ENCODE results near the gene PGBD2. TPM values are rescaled to one million over a fixed set of nuclear protein-coding genes. Genes with fewer than 3 reads are reported as not detected.
A peak's percentile ranks its signal among the peaks of the same experiment; 100 is the strongest.

Gene PGBD2
- total and polyA plus RNA-seq, 9 of the 15 experiments (the other 6 are each of a cell fraction or from before 2014, with no cell fraction given) = 11.9 to 21.8 (median 14.7) TPM

DNA sequence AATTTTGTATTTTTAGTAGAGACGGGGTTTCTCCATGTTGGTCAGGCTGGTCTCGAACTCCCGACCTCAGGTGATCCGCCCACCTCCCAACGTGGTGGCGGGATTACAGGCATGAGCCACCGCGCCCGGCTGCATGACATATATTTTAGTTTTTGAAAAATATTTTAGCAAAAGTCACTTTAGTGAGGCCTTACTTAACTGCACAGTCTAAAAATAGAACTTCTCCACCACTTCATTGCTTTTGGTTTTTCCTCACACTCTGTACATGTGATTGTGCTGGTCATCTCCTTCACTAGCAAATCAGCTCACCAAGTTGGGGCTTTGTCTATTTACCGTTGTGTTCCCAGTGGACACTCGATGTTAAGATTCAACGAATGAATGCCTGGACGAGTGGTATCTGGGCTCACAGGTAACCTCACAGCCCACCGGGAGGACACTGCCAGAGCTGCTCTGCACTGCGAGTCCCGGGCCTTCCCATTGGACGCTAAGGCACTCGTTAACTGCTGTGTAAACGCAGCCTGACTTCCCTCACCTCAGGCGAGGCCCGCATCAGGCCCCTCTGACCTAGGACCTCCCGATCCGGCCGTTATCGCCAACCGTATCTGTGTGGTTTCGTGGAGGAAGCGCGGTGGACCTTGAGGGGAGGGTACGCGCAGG lies 33.2 kb upstream of the PGBD2 start (continued):
- no peak for TF ChIP-seq PBX2 (CRISPR knock-in tag; IDR thresholded peaks at IDR 0.05; ENCODE audit: low read depth)
- TF ChIP-seq PBX2 (tag; conservative IDR thresholded peaks at IDR 0.05; ENCODE audit: low read depth) = no peak
- TF ChIP-seq ZNF212 (CRISPR knock-in tag; IDR thresholded peaks at IDR 0.05) = no peak
- no peak for TF ChIP-seq RBM14 (IDR thresholded peaks at IDR 0.05; ENCODE audit: borderline replicate concordance, insufficient read depth, low read depth, low read length)
- no peak for TF ChIP-seq ZNF644 (tag; IDR thresholded peaks at IDR 0.05; ENCODE audit: low read depth)
- 0 out of 2 replicates have a peak, but pooled peaks have one; percentile 9 for TF ChIP-seq KLF1 (tag; IDR thresholded peaks at IDR 0.05)
- no peak for TF ChIP-seq MCM3 (IDR thresholded peaks at IDR 0.05)
- 0 out of 2 replicates have a peak, but pooled peaks have one; percentile 22 for TF ChIP-seq HES1 (IDR thresholded peaks at IDR 0.05; ENCODE audit: low read depth)
- TF ChIP-seq, protein P1, sequence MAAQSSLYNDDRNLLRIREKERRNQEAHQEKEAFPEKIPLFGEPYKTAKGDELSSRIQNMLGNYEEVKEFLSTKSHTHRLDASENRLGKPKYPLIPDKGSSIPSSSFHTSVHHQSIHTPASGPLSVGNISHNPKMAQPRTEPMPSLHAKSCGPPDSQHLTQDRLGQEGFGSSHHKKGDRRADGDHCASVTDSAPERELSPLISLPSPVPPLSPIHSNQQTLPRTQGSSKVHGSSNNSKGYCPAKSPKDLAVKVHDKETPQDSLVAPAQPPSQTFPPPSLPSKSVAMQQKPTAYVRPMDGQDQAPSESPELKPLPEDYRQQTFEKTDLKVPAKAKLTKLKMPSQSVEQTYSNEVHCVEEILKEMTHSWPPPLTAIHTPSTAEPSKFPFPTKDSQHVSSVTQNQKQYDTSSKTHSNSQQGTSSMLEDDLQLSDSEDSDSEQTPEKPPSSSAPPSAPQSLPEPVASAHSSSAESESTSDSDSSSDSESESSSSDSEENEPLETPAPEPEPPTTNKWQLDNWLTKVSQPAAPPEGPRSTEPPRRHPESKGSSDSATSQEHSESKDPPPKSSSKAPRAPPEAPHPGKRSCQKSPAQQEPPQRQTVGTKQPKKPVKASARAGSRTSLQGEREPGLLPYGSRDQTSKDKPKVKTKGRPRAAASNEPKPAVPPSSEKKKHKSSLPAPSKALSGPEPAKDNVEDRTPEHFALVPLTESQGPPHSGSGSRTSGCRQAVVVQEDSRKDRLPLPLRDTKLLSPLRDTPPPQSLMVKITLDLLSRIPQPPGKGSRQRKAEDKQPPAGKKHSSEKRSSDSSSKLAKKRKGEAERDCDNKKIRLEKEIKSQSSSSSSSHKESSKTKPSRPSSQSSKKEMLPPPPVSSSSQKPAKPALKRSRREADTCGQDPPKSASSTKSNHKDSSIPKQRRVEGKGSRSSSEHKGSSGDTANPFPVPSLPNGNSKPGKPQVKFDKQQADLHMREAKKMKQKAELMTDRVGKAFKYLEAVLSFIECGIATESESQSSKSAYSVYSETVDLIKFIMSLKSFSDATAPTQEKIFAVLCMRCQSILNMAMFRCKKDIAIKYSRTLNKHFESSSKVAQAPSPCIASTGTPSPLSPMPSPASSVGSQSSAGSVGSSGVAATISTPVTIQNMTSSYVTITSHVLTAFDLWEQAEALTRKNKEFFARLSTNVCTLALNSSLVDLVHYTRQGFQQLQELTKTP (IDR thresholded peaks at IDR 0.05; ENCODE audit: low read depth in 1 of 2, partially characterized antibody in 2 of 2) = peak in 1 of 2 experiments; percentile 44
- no peak for TF ChIP-seq CREB5 (CRISPR knock-in tag; IDR thresholded peaks at IDR 0.05)
- peak; percentile 57; the same call in 1 of the 2 replicates for TF ChIP-seq CREM (IDR thresholded peaks at IDR 0.05; ENCODE audit: low read depth)
- no peak for TF ChIP-seq HNRNPUL1 (IDR thresholded peaks at IDR 0.05; ENCODE audit: low read length)
- TF ChIP-seq FOXO4 (CRISPR knock-in tag; IDR thresholded peaks at IDR 0.05) = no peak
- peak in 1 of 2 experiments; percentile 73; a peak in 1 of 4 replicates for TF ChIP-seq MLLT1 (IDR thresholded peaks at IDR 0.05)
